Heart left ventricle (tissue), 16 donors: Measurements from ENCODE around the gene HMGA1. TPM values are rescaled to one million over a fixed set of nuclear protein-coding genes. Genes with fewer than 3 reads are reported as not detected.
"Not testable (repeated sequence)": the region's sequence is repeated elsewhere in the genome, so short reads cannot be mapped to it uniquely, and the experiment has no call there.

Experiments used
- ATAC-seq, 4 donors: fragments of 200-7000 bp; cut with Tn5 transposase; one replicate each; pipeline ENCODE4 v1.9.1; 2020 to 2022; ENCODE audit warnings: moderate library complexity in 4 of 4, mild to moderate bottlenecking in 3 of 4, moderate number of reproducible peaks in 1 of 4
- DNase-seq, 5 donors: peaks; one replicate each; pipeline ENCODE4 v3.0.0-alpha.2; 2020
- H3K27ac ChIP-seq, 12 donors: fragments of 200-600 bp; sonication (generic) in 4 of 12; one replicate each; pipeline versions ENCODE4 v1.5.0 to v1.8.0; 2016 to 2022; ENCODE audit warnings: mild to moderate bottlenecking in 2 of 12
- H3K27me3 ChIP-seq, 9 donors: fragments of 200-600 bp; sonication (generic) in 2 of 9; one replicate each; pipeline versions ENCODE4 v1.5.1 to v1.8.0; 2016 to 2022; ENCODE audit warnings: mild to moderate bottlenecking in 3 of 9
- H3K36me3 ChIP-seq, 9 donors: fragments of 200-600 bp; sonication (generic) in 2 of 9; one replicate each; pipeline versions ENCODE4 v1.5.0 to v1.8.0; 2018 to 2022; ENCODE audit warnings: mild to moderate bottlenecking in 2 of 9
- H3K4me1 ChIP-seq, 12 donors: fragments of 200-600 bp; sonication (generic) in 4 of 12; one replicate each; pipeline versions ENCODE4 v1.5.0 to v1.8.0; 2016 to 2022; ENCODE audit warnings: mild to moderate bottlenecking in 3 of 12
- H3K4me3 ChIP-seq, 12 donors: fragments of 200-600 bp; sonication (generic) in 4 of 12; one replicate each; pipeline versions ENCODE4 v1.5.0 to v1.8.0; 2017 to 2022; ENCODE audit warnings: mild to moderate bottlenecking in 9 of 12, moderate library complexity in 4 of 12
- H3K9me3 ChIP-seq, 12 donors: fragments of 200-600 bp; sonication (generic) in 4 of 12; one replicate each; pipeline versions ENCODE4 v1.5.0 to v1.8.0; 2016 to 2022; ENCODE audit warnings: mild to moderate bottlenecking in 1 of 12
- POLR2A ChIP-seq, 2 donors: fragments of 450-650 bp; IDR thresholded peaks; one replicate each; pipeline ENCODE4 v1.6.1; 2017; ENCODE audit warnings: antibody characterized with exemption in 2 of 2, mild to moderate bottlenecking in 2 of 2, moderate library complexity in 2 of 2
- WGBS, 4 donors: extraction: QIAGEN DNeasy Blood & Tissue Kit in 2 of 4; methylation state at CpG; one replicate each; pipeline versions ENCODE4 v1.1.5 to v1.1.7; 2013 to 2018; 5-methylcytosine and 5-hydroxymethylcytosine counted together
- intact Hi-C, 10 donors: fragments of 100-400 bp; cut with DNase I; formaldehyde crosslinking; loops; one replicate each; pipeline versions ENCODE4 v1.11.1 to v1.14.2; 2022
- polyA plus RNA-seq, 2 donors: library from polyadenylated mRNA; stranded (reverse); fragments of 200-250 nt; gene quantifications; one replicate each; pipeline ENCODE4 v1.2.3, GENCODE V29; 2013
- total RNA-seq, 9 donors: library from RNA; depleted of rRNA in 2 of 9; stranded (reverse); fragments of >200 nt in 2 of 9; fragmentation: NEBNext Ultra II Directional in 3 of 9; extraction: Animal tissue kit (Norgen Biotek cat#: 25700) in 3 of 9; gene quantifications; one replicate each; pipeline versions ENCODE4 v1.1.0 to v1.2.4, GENCODE V29; 2016 to 2023
- TF ChIP-seq, protein P1 (sequence below), 12 donors: fragments of 200-600 bp; sonication (generic) in 4 of 12; IDR thresholded peaks; one replicate each; pipeline versions ENCODE4 v1.5.0 to v1.8.0; 2018 to 2022; ENCODE audit warnings: antibody characterized with exemption in 12 of 12, mild to moderate bottlenecking in 5 of 12
- donor health status: ischemic (EF 13 %, LVEDD 7.1; RV severe dilation, severe dysfunction).
- donor health status: healthy with polysubstance abuse.
- donor health status: DM: no; HTN: yes; CAD: no.
- donor health status: DM: no; HTN: no; CAD: no.
- donor health status: ischemic (EF 25% LVEDD 6.9; RV normal size, moderate dysfunction).
- donor health status: ischemic (EF 25% LVEDD 5.7; RV mildly dilated, moderate dysfunction).
- donor health status: healthy.
- donor health status: DM: yes; HTN: yes; CAD: no.
- donor health status: ischemic (EF 35%, LVEDD 5.7; RV mildly dilated, moderate dysfunction).
- donor health status: nonischemic (EF 11% LVEDD 7.7; RV severe dilation, severe dysfunction).
- donor health status: DM: yes; HTN: yes; CAD: no.
- donor health status: PGD.
- donor health status: ischemic (EF 29% LVEDD 5.4; RV normal size, mild dysfunction).
- donor health status: nonischemic (EF 23%, LVEDD 6.1; RV moderate dilation, normal function).

HMGA1 gene
- total and polyA plus RNA-seq, 11 donors = 23.0 to 76.1 (median 44.8) TPM

DNA sequence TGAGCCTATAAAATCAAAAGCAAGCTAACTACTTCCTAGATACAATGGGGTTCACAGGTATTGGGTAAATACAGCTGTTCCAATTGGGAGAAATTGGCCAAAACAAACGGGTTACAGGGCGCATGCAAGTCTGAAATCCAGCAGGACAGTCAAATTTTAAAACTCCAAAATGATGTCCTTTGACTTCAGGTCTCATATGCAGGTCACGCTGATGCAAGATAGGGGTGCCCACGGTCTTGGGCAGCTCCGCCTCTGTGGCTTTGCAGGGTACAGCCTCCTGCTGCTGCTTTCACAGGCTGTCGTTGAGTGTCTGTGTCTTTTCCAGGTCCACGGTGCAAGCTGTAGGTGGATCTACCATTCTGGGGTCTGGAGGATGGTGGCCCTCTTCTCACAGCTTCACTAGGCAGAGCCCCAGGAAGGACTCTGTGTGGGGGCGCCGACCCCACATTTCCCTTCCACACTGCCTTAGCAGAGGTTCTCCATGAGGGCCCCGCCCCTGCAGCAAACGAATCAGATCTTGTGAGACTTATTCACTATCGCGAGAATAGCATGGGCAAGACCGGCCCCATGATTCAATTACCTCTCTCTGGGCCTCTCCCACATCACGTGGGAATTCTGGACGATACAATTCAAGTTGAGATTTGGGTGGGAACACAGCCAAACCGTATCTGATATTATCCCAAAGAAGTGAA is 24.0 kb downstream of the HMGA1 start:
- Histone ChIP-seq H3K4me1 (no peaks in the 10 kb centered on the region), H3K4me3 (no peak overlapping the region), H3K36me3 (no peaks in the 10 kb centered on the region), H3K9me3 (peaks cover 0 to 20% (median 0%) of the 10 kb centered on the region in 12 donors), H3K27me3 (no peaks in the 10 kb centered on the region), H3K27ac (no peak overlapping the region)
- no peak for DNase-seq
- intact Hi-C loops = no loop called here
- ATAC-seq = no peak
- 79 to 85% (median 84%) methylated on average over 17 of the region's 17 CpGs for WGBS, 4 donors
- TF ChIP-seq, protein P1, sequence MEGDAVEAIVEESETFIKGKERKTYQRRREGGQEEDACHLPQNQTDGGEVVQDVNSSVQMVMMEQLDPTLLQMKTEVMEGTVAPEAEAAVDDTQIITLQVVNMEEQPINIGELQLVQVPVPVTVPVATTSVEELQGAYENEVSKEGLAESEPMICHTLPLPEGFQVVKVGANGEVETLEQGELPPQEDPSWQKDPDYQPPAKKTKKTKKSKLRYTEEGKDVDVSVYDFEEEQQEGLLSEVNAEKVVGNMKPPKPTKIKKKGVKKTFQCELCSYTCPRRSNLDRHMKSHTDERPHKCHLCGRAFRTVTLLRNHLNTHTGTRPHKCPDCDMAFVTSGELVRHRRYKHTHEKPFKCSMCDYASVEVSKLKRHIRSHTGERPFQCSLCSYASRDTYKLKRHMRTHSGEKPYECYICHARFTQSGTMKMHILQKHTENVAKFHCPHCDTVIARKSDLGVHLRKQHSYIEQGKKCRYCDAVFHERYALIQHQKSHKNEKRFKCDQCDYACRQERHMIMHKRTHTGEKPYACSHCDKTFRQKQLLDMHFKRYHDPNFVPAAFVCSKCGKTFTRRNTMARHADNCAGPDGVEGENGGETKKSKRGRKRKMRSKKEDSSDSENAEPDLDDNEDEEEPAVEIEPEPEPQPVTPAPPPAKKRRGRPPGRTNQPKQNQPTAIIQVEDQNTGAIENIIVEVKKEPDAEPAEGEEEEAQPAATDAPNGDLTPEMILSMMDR (IDR thresholded peaks at IDR 0.05) = no peak
- TF ChIP-seq POLR2A (IDR thresholded peaks at IDR 0.05) = no peak

DNA sequence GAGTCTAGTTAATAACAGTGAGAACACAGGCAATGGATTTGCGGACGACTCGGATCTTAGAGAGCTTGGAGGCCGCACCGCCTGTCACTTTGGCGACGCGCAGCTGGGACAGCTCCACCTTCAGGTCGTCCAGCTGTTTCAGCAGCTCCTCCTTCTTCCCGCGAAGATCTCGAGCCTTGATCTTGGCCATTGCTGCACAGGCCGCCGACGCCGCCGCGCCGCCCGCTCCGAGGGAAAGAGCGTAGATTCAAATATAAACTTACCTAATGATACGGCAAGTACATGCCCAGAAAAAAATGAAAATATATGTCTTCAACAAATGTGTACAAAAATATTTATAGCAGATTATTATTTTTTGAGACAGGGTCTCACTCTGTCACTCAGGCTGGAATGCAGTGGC is 26.8 kb downstream of the HMGA1 start:
- DNase-seq, ATAC-seq, intact Hi-C loops, H3K27me3 ChIP-seq, H3K4me3 ChIP-seq, H3K36me3 ChIP-seq, H3K4me1 ChIP-seq, H3K27ac ChIP-seq: not testable (repeated sequence)
- H3K9me3 ChIP-seq = peaks cover 0 to 20% (median 0%) of the 10 kb centered on the region in 12 donors
- 87 to 90% (median 88%) methylated on average over 23 of the region's 23 CpGs for WGBS, 4 donors

DNA sequence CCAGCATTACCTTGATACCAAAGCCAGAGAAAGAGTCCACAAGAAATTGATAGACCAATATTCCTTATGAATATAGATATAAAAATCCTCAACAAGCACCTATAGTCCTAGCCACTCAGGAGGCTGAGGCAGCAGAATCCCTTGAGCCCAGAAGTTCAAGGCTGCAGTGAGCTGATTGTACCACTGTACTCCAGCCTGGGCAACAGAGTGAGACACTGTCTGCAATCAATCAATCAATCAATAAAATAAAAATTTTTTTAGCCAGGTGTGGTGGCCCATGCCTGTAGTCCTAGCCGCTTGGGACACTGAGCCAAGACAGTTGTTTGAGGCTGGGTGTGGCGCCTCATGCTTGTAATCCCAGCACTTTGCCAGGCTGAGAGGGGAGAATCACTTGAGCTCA is 31.1 kb downstream of the HMGA1 start:
- DNase-seq (no peak), ATAC-seq (no peak)
- H3K27ac ChIP-seq = no peak overlapping the region
- WGBS, 4 donors = 97 to 100% (median 99%) methylated on average over 2 of the region's 2 CpGs
- TF ChIP-seq, protein P1 (IDR thresholded peaks at IDR 0.05) = no peak
- TF ChIP-seq POLR2A (IDR thresholded peaks at IDR 0.05) = no peak
- peaks cover 0 to 15% (median 2%) of the 10 kb centered on the region in 12 donors for H3K4me1 ChIP-seq
- H3K36me3 ChIP-seq = no peaks in the 10 kb centered on the region
- intact Hi-C loops = no loop called here
- no peak overlapping the region for H3K4me3 ChIP-seq
- no peaks in the 10 kb centered on the region for H3K27me3 ChIP-seq
- peaks cover 0 to 18% (median 0%) of the 10 kb centered on the region in 12 donors for H3K9me3 ChIP-seq

DNA sequence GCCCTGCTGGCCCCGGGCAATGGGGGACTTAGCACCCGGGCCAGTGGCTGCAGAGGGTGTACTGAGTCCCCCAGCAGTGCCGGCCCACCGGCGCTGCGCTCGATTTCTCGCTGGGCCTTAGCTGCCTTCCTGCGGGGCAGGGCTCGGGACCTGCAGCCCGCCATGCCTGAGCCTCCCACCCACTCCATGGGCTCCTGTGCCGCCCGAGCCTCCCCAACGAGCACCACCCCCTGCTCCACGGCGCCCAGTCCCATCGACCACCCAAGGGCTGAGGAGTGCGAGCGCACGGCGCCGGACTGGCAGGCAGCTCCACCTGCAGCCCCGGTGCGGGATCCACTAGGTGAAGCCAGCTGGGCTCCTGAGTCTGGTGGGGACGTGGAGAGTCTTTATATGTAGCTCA is 32.5 kb downstream of the HMGA1 start:
- H3K9me3 ChIP-seq, intact Hi-C loops, ATAC-seq, H3K27me3 ChIP-seq, H3K27ac ChIP-seq, DNase-seq, H3K36me3 ChIP-seq, H3K4me3 ChIP-seq: not testable (repeated sequence)
- 95 to 98% (median 97%) methylated on average over 19 to 22 of the region's 25 CpGs; no CpG with 5 or more reads in 1 of the 4 donors for WGBS, 4 donors
- peaks cover 0 to 28% (median 13%) of the 10 kb centered on the region in 12 donors for H3K4me1 ChIP-seq

DNA sequence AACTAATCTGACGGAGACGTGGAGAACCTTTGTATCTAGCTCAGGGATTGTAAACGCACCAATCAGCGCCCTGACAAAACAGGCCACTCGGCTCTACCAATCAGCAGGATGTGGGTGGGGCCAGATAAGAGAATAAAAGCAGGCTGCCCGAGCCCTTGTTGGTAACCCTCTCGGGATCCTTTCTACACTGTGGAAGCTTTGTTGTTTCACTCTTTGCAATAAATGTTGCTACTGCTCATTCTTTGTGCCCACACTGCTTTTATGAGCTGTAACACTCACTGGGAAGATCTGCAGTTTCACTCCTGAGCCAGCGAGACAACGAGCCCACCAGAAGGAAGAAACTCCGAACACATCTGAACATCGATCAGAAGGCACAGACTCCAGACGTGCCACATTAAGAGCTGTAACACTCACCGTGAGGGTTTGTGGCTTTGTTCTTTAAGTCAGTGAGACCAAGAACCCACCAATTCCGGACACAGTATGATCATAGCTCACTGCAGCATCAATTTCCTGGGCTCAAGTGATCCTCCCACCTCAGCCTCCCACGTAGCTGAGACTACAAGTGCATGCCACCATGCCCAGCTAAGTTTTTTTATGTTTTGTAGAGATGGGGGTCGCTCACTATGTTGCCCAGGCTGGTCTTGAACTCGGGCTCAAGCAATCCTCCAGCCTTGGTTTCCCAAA is 33.1 kb downstream of the HMGA1 start:
- not testable (repeated sequence) for DNase-seq, H3K9me3 ChIP-seq, H3K27ac ChIP-seq, H3K27me3 ChIP-seq, H3K4me3 ChIP-seq, H3K36me3 ChIP-seq, ATAC-seq
- intact Hi-C loops = loop anchor here in 2 of 10 donors (10.0 kb wide), 2 partner anchors 65 to 115 kb away; no protein-coding TSS in a partner anchor
- H3K4me1 ChIP-seq = peaks cover 0 to 29% (median 15%) of the 10 kb centered on the region in 12 donors
- 71 to 82% (median 74%) methylated on average over 15 to 17 of the region's 17 CpGs for WGBS, 4 donors
